Erythroblast (primary cell): ENCODE measurements around the gene CEP192.

Experiments used
- DNase-seq, 2 experiments: peaks; one replicate each; lab custom pipeline; 2025; lab: John Stamatoyannopoulos, UW
- GATA1 ChIP-seq: IDR thresholded peaks from 2 replicates; pipeline ENCODE4 v1.6.1; 2011; ENCODE audit warnings: low read depth, mild to moderate bottlenecking, control low read depth, low read length, moderate library complexity
- POLR2A ChIP-seq: IDR thresholded peaks from 2 replicates; pipeline ENCODE4 v1.6.1; 2011; ENCODE audit warnings: mild to moderate bottlenecking, low read length

The CEP192 gene

GRCh38 chr18:13026583-13027270 is 35.6 kb downstream of the CEP192 start:
- TF ChIP-seq POLR2A: no peak
- TF ChIP-seq GATA1: no peak
- DNase-seq: no peak

GRCh38 chr18:13028869-13029268 is 37.7 kb downstream of the CEP192 start:
- TF ChIP-seq POLR2A: no peak
- no peak for TF ChIP-seq GATA1
- DNase-seq: no peak

DNA sequence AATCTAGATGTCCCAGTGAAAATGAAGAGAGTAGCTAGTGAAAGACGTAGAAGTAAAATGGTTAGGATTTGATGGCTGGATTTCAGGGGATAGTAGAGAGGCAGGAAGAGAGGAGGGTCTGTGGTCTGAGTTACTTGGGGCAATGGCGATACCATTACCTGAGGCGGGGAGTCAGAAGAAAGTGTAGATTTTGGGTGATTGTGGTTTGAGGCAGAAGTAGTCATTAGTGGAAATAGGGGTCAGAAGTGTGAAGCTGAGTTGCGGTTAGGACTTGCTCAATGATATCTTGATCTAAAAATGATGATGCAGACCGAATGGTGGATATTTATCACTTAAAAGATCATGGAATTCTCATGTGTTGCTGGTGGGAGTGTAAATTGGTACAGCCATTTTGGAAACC is 41.0 kb downstream of the CEP192 start:
- DNase-seq: no peak
- TF ChIP-seq POLR2A (no peak), GATA1 (no peak)

- TF ChIP-seq POLR2A (no peak), GATA1 (no peak)
- DNase-seq: no peak
These were observed 44.2 kb downstream of the CEP192 start for GRCh38 chr18:13035249-13035914.

DNA sequence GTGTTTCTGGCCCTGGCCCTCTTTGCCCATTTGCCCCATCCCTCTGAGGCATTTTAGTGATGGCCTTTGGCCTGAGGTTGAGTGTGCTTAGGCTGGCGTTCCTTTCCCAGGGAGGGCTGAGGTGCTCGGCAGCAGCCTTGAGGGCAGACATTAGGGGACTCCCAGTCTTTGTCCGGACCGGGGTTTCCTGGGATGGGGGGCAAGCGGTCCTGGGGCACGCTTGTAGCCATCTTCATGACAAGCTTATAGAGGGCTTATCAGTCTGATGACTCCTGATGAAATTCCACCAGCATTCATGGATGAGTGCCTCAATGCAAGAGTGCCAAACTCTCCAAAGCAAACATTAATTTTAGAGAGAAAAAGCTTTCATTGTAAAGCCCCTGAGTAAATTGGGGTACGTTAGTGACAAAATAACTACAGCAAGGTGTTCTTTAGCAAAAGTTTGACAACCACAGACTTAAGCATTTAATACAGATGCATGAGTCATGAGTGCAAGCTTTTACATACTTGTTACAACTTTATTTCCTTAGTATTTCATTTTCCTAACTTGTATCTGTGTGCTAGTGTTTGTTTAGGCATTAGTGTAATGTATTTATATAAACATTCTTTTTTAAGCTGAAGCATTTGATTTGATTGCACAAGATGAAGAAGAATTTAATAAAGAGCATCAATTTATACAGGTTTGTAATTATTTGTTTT is 45.6 kb downstream of the CEP192 start:
- TF ChIP-seq POLR2A (no peak), GATA1 (no peak)
- DNase-seq: no peak

DNA sequence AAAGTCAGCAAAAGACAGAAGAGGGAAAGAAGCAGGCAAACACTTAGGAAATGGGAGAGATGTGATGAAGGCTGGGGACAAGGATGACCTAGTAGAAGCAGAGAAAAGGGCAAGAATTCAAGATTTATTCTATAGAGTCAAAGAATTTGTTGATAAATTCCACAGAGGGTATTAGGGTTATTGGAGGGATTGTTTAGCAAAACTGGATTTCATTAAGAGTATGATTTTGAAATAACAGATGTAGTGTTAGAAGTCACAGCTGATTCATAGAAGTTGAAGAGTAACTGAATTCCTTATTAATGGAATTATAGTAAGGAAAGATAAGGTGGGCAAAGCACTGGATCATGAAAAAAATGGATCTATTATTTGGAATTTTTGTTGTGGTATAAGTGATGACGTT is 48.6 kb downstream of the CEP192 start:
- no peak for TF ChIP-seq POLR2A
- TF ChIP-seq GATA1: no peak
- no peak for DNase-seq

DNA sequence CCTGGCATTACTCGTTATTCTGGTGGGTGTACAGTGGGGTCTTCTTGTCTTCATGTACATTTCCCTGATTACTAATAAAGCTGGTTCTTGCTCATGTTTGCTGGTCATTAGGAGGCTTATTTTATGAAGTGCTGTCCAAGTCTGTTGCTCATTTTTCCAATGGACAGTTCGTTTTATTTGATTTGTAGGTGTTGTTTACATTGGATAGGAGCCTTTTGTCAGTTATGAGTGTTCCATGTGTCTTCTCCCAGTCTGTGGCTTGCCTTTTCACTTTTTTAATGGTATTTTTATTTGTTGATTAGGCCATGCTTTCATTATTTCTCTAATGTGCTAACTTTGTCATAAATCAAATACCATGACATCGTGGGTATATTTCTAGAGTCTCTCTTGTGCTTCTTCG is 51.9 kb downstream of the CEP192 start:
- TF ChIP-seq GATA1 (no peak), POLR2A (no peak)
- no peak for DNase-seq

DNA sequence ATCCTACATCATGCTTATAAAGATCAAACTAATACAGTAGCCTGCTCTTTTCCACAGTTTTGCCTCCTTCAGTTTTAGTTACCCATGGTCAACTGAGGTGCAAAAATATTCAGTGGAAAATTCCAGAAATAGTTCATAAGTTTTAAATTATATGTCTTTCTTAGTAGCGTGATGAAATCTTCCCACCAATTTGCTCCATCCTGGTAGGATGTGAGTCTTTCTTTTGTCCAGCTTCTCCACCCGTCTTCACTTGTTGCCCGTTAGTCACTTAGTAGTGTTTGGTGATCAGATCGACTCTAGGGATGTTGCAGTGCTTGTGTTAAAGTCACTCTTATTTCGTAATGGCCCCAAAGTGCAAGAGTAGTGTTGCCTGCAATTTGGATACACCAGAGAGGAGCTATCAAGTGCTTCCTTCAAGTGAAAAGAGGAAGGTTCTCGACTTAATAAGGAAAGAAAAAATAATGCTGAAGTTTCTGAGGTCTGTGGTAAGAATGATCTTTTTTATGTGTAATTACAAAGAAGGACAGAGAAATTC is 57.0 kb downstream of the CEP192 start:
- DNase-seq: no peak
- TF ChIP-seq POLR2A (no peak), GATA1 (no peak)

DNA sequence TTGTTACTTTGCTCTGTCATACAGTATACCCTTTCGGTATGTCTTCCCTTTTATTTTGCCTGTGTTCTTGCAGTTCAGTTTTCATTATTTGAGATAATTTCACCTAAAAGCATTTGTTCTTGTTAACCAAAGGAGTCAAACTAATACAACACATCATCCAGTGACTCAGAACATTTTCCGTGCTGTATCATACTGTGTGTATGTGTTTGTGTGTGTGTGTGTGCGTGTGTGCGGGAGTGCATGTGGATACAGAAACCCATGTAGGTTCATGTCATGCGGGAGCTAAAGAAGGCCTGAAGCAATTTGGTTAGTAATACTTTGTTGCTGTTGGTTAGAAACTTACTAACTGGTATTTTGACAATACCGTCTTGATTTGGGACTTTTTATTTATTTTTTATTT is 60.0 kb downstream of the CEP192 start:
- DNase-seq: no peak
- TF ChIP-seq GATA1 (no peak), POLR2A (no peak)

- TF ChIP-seq POLR2A: no peak
- TF ChIP-seq GATA1: no peak
- DNase-seq: no peak
These were observed 60.8 kb downstream of the CEP192 start for GRCh38 chr18:13051950-13052349.

DNA sequence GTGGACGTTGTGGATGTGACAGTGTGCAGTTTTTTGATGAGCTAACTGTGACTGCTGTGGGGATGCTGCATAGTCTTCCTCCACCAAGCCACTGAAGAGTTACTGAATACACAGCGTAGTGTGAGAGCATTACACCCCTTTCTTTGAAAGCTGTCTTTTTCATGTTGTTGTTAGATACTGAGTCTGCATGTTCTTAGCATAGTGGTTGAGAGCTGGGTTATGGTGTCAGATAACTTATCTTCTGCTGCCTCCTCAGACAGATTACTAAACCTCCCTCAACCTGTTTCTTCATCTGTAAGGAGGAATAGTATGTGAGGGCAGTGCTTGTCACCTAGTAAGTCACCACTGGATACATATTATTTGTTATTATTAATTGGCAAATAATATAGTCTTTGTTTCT is 63.2 kb downstream of the CEP192 start:
- peak; percentile 80 to 92 for DNase-seq
- TF ChIP-seq POLR2A (no peak), GATA1 (no peak)

DNA sequence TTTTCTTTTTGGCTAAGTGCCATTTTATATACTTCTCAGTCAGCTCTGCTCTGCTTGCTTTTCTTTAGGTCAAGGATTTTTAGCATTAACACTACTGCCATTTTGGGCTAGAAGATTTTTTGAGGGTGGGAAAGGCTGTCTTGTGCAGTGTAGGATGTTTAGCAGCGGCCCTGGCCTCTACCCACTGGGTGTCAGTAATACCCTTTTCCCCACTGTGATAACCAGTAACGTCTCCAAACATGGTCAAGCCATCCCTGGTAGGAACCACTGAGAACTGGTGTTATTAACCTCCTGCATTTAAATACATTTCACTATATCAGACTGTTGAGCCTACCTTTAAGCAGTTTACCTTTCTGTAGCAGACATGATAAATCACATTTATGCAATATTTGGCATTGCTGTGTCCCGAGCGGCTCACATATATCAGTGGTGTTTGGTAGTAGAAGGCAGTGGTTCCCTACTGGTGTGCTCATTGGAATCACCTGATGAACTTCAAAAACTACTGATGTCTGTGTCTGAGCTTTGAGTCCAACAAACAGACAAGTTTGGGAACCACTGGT is 70.5 kb downstream of the CEP192 start:
- no peak for DNase-seq
- no peak for TF ChIP-seq GATA1
- no peak for TF ChIP-seq POLR2A

GRCh38 chr18:13067124-13067523 is 76.0 kb downstream of the CEP192 start:
- no peak for DNase-seq
- no peak for TF ChIP-seq POLR2A
- TF ChIP-seq GATA1: no peak

DNA sequence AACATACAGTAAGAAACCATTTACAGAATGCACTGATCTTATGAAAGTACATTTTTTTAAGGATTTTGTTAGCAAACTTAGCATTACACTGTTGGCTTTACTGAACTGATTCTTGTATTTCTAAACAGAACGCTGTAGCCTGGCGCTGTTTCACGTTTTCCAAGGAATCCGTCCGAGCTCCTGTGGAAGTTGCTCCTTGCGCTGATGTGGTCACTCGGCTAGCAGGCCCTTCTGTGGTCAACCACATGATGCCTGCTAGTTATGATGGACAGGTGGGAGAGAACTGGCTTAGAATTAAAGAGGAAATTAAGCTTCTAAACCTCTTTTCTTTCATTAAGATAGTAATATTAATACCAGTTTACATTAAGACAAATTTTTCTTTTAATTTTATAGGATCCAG is 76.8 kb downstream of the CEP192 start:
- DNase-seq: no peak
- no peak for TF ChIP-seq GATA1
- TF ChIP-seq POLR2A: no peak
